SK-N-SH (cell line): Measurements from ENCODE around the gene VTCN1.

ENCODE experiments used
- CHD2 ChIP-seq: fragments of 150-350 bp; IDR thresholded peaks from 2 replicates; pipeline ENCODE4 v1.6.1; 2018; ENCODE audit warnings: low read length; ENCODE audit not compliant: partially characterized antibody
- CTCF ChIP-seq: fragments of 200-600 bp; sonication (generic); IDR thresholded peaks from 2 replicates; pipeline ENCODE4 v1.6.1; 2017; ENCODE audit warnings: antibody characterized with exemption, mild to moderate bottlenecking, moderate library complexity
- EZH2phosphoT487 ChIP-seq: fragments of 200-600 bp; sonication (generic); IDR thresholded peaks from 2 replicates; pipeline ENCODE4 v1.6.1; 2017; ENCODE audit warnings: low read depth, mixed run types, mild to moderate bottlenecking, antibody characterized with exemption, moderate library complexity, borderline replicate concordance
- MEF2A ChIP-seq: IDR thresholded peaks from 2 replicates; pipeline ENCODE4 v1.4.0; 2012; ENCODE audit warnings: low read depth, borderline replicate concordance
- MXI1 ChIP-seq: IDR thresholded peaks from 2 replicates; pipeline ENCODE4 v1.6.1; 2012; ENCODE audit warnings: mild to moderate bottlenecking, low read depth, low read length, improper control_type of control experiment
- NFIC ChIP-seq: IDR thresholded peaks from 2 replicates; pipeline ENCODE4 v1.4.0; 2012; ENCODE audit warnings: borderline replicate concordance
- TCF12 ChIP-seq: IDR thresholded peaks from 2 replicates; pipeline ENCODE4 v1.4.0; 2012
- USF2 ChIP-seq: fragments of 150-350 bp; IDR thresholded peaks from 2 replicates; pipeline ENCODE4 v1.6.1; 2017; ENCODE audit warnings: antibody characterized with exemption, low read length, low read depth, borderline replicate concordance

- no peak for TF ChIP-seq TCF12
- TF ChIP-seq CTCF, result no peak
- no peak for TF ChIP-seq MEF2A
- TF ChIP-seq NFIC, result no peak
- no peak for TF ChIP-seq CHD2
- TF ChIP-seq EZH2phosphoT487, result no peak
- TF ChIP-seq MXI1, result no peak
- TF ChIP-seq USF2, result no peak
Observed at GRCh38 chr1:117114877-117115276, 95.8 kb downstream of the VTCN1 start.
